OCI-LY1 (cell line): Measurements from ENCODE around the gene POGLUT3.

ENCODE experiments used
- CTCF ChIP-seq: fragments of 200-600 bp; sonication (generic), shearing (Covaris generic); IDR thresholded peaks from 2 replicates; pipeline ENCODE4 v1.5.1; 2017; ENCODE audit warnings: mild to moderate bottlenecking, antibody characterized with exemption, low read length, moderate library complexity, mixed read lengths
- EZH2 ChIP-seq: fragments of 200-600 bp; sonication (generic), shearing (Covaris generic); IDR thresholded peaks from 2 replicates; pipeline ENCODE4 v1.8.0; 2017; ENCODE audit warnings: borderline replicate concordance, mixed run types, mild to moderate bottlenecking, antibody characterized with exemption, low read length, moderate library complexity, mixed read lengths

- TF ChIP-seq EZH2 = no peak
- no peak for TF ChIP-seq CTCF
Observed at GRCh38 chr11:108491936-108492335, 6.2 kb downstream of the POGLUT3 start.
